Heart left ventricle (tissue), 13 donors: ENCODE results near the gene CHCHD3.

Experiments used
- CTCF ChIP-seq, 12 donors: fragments of 200-600 bp; sonication (generic) in 4 of 12; IDR thresholded peaks; one replicate each; pipeline versions ENCODE4 v1.5.0 to v1.8.0; 2018 to 2022; ENCODE audit warnings: antibody characterized with exemption in 12 of 12, mild to moderate bottlenecking in 5 of 12
- POLR2A ChIP-seq, 2 donors: fragments of 450-650 bp; IDR thresholded peaks; one replicate each; pipeline ENCODE4 v1.6.1; 2017; ENCODE audit warnings: antibody characterized with exemption in 2 of 2, mild to moderate bottlenecking in 2 of 2, moderate library complexity in 2 of 2
- donor health status: ischemic (EF 13 %, LVEDD 7.1; RV severe dilation, severe dysfunction).
- donor health status: DM: no; HTN: yes; CAD: no.
- donor health status: DM: no; HTN: no; CAD: no.
- donor health status: ischemic (EF 25% LVEDD 6.9; RV normal size, moderate dysfunction).
- donor health status: ischemic (EF 25% LVEDD 5.7; RV mildly dilated, moderate dysfunction).
- donor health status: ischemic (EF 35%, LVEDD 5.7; RV mildly dilated, moderate dysfunction).
- donor health status: nonischemic (EF 11% LVEDD 7.7; RV severe dilation, severe dysfunction).
- donor health status: DM: yes; HTN: yes; CAD: no.
- donor health status: PGD.
- donor health status: ischemic (EF 29% LVEDD 5.4; RV normal size, mild dysfunction).
- donor health status: nonischemic (EF 23%, LVEDD 6.1; RV moderate dilation, normal function).

GRCh38 chr7:132969520-132969919, 112.4 kb downstream of the CHCHD3 start:
- TF ChIP-seq CTCF (IDR thresholded peaks at IDR 0.05) = no peak
- no peak for TF ChIP-seq POLR2A (IDR thresholded peaks at IDR 0.05)
